HepG2 (cell line): ENCODE results near the gene REPIN1. TPM values are rescaled to one million over a fixed set of nuclear protein-coding genes. Genes with fewer than 3 reads are reported as not detected.

Experiments used
- ARID4A ChIP-seq: sonication (generic); formaldehyde crosslinking; IDR thresholded peaks from 2 replicates; pipeline ENCODE4 v1.5.0; 2020; ENCODE audit warnings: mild to moderate bottlenecking, missing genetic modification reagents, borderline replicate concordance
- ATRX ChIP-seq: sonication (generic); formaldehyde crosslinking; IDR thresholded peaks from 2 replicates; pipeline ENCODE4 v1.4.0; 2020; ENCODE audit warnings: missing genetic modification reagents, borderline replicate concordance
- CCDC6 ChIP-seq: sonication (generic); formaldehyde crosslinking; IDR thresholded peaks from 2 replicates; pipeline ENCODE4 v1.8.1; 2022; ENCODE audit warnings: mild to moderate bottlenecking, missing genetic modification reagents, moderate library complexity
- E2F1 ChIP-seq: sonication (generic); formaldehyde crosslinking; IDR thresholded peaks from 2 replicates; pipeline ENCODE4 v1.5.0; 2020; ENCODE audit warnings: missing genetic modification reagents
- ISL2 ChIP-seq: sonication (generic); formaldehyde crosslinking; IDR thresholded peaks from 2 replicates; pipeline ENCODE4 v1.5.0; 2020; ENCODE audit warnings: missing genetic modification reagents
- KDM2A ChIP-seq: sonication (generic); formaldehyde crosslinking; IDR thresholded peaks from 2 replicates; pipeline ENCODE4 v1.4.0; 2020; ENCODE audit warnings: low read depth, missing genetic modification reagents, borderline replicate concordance
- KLF13 ChIP-seq: sonication (generic); formaldehyde crosslinking; IDR thresholded peaks from 2 replicates; pipeline ENCODE4 v1.4.0; 2020; ENCODE audit warnings: mild to moderate bottlenecking, missing genetic modification reagents
- KLF15 ChIP-seq: sonication (generic); formaldehyde crosslinking; IDR thresholded peaks from 2 replicates; pipeline ENCODE4 v1.8.1; 2023; ENCODE audit warnings: borderline replicate concordance, mild to moderate bottlenecking, inconsistent platforms, missing genetic modification reagents, mixed read lengths
- SOX5 ChIP-seq: IDR thresholded peaks from 2 replicates; pipeline ENCODE4 v1.6.1; 2016; ENCODE audit warnings: borderline replicate concordance
- ZFP36L1 ChIP-seq: sonication (generic); formaldehyde crosslinking; IDR thresholded peaks from 2 replicates; pipeline ENCODE4 v1.8.0; 2022; ENCODE audit warnings: mild to moderate bottlenecking, missing genetic modification reagents, moderate library complexity
- ZNF101 ChIP-seq: sonication (generic); formaldehyde crosslinking; IDR thresholded peaks from 2 replicates; pipeline ENCODE4 v1.4.0; 2020; ENCODE audit warnings: mild to moderate bottlenecking, low read depth, missing genetic modification reagents, borderline replicate concordance
- ZNF225 ChIP-seq: sonication (generic); formaldehyde crosslinking; IDR thresholded peaks from 2 replicates; pipeline ENCODE4 v1.4.0; 2020; ENCODE audit warnings: mild to moderate bottlenecking, missing genetic modification reagents
- ZNF235 ChIP-seq: sonication (generic); formaldehyde crosslinking; IDR thresholded peaks from 2 replicates; pipeline ENCODE4 v1.8.1; 2023; ENCODE audit warnings: mild to moderate bottlenecking, missing genetic modification reagents, borderline replicate concordance
- ZNF383 ChIP-seq: sonication (generic); formaldehyde crosslinking; IDR thresholded peaks from 2 replicates; pipeline ENCODE4 v1.4.0; 2020; ENCODE audit warnings: missing genetic modification reagents, mild to moderate bottlenecking, borderline replicate concordance
- ZNF543 ChIP-seq: sonication (generic); formaldehyde crosslinking; IDR thresholded peaks from 2 replicates; pipeline ENCODE4 v1.4.0; 2020; ENCODE audit warnings: mild to moderate bottlenecking, missing genetic modification reagents
- ZNF609 ChIP-seq: sonication (generic); formaldehyde crosslinking; IDR thresholded peaks from 2 replicates; pipeline ENCODE4 v1.4.0; 2020; ENCODE audit warnings: mild to moderate bottlenecking, missing genetic modification reagents, borderline replicate concordance
- ZNF883 ChIP-seq: sonication (generic); formaldehyde crosslinking; IDR thresholded peaks from 2 replicates; pipeline ENCODE4 v1.5.1; 2020; ENCODE audit warnings: mild to moderate bottlenecking, missing genetic modification reagents; ENCODE audit errors: not compliant biosample characterization
- ZNF891 ChIP-seq: sonication (generic); formaldehyde crosslinking; IDR thresholded peaks from 2 replicates; pipeline ENCODE4 v1.5.0; 2020; ENCODE audit warnings: mild to moderate bottlenecking, missing genetic modification reagents
- polyA plus RNA-seq, 8 experiments: library from polyadenylated mRNA; depleted of rRNA in 3 of 8; stranded (reverse) in 7 of 8; unstranded in 1 of 8; fragments of >200 nt; fragmentation: Illumina TruSeq in 4 of 8; extraction: Trizol in 4 of 8; gene quantifications; 2 replicates each; pipeline versions ENCODE4 v1.2.1 to v1.2.3, GENCODE V29; 2011 to 2016; ENCODE audit warnings: low read depth in 4 of 8, missing spikeins in 1 of 8, mixed read lengths in 1 of 8; ENCODE audit not compliant: insufficient read depth in 1 of 8
- total RNA-seq, 5 experiments: library from RNA; depleted of rRNA; stranded (reverse); fragments of >200 nt; fragmentation: Illumina TruSeq; extraction: Trizol; gene quantifications; 2 replicates each; pipeline ENCODE4 v1.2.3, GENCODE V29; 2016; ENCODE audit warnings: low read depth in 1 of 5

REPIN1 gene
- total and polyA plus RNA-seq, 2 of the 13 experiments (the other 11 are each of a cell fraction or from before 2014, with no cell fraction given) = 69.9 to 108 TPM

- peak; percentile 86 for TF ChIP-seq ARID4A (CRISPR knock-in tag)
- TF ChIP-seq ZNF235 = peak; percentile 83
- no peak for TF ChIP-seq ISL2 (CRISPR knock-in tag)
- TF ChIP-seq ZNF225 (CRISPR knock-in tag) = peak; percentile 14; the same call in 1 of the 2 replicates
- TF ChIP-seq SOX5 (CRISPR knock-in tag) = peak; percentile 25; the same call in 1 of the 2 replicates
- peak; percentile 78 for TF ChIP-seq CCDC6 (CRISPR knock-in tag)
- peak; percentile 59 for TF ChIP-seq KDM2A
- TF ChIP-seq ZFP36L1 (CRISPR knock-in tag) = 0 out of 2 replicates have a peak, but pooled peaks have one; percentile 43
- TF ChIP-seq KLF13 (CRISPR knock-in tag) = no peak
- 0 out of 2 replicates have a peak, but pooled peaks have one; percentile 58 for TF ChIP-seq ZNF101 (CRISPR knock-in tag)
- TF ChIP-seq ATRX (CRISPR knock-in tag) = no peak
- TF ChIP-seq ZNF543 = peak; percentile 80
- peak; percentile 44; the same call in 1 of the 2 replicates for TF ChIP-seq ZNF609 (CRISPR knock-in tag)
- TF ChIP-seq ZNF891 (CRISPR knock-in tag) = 0 out of 2 replicates have a peak, but pooled peaks have one; percentile 39
- TF ChIP-seq KLF15 (CRISPR knock-in tag) = no peak; the same call in 1 of the 2 replicates
- peak; percentile 52 for TF ChIP-seq ZNF883
- no peak for TF ChIP-seq ZNF383 (CRISPR knock-in tag)
- TF ChIP-seq E2F1 = peak; percentile 36; the same call in 1 of the 2 replicates
Observed at GRCh38 chr7:150404805-150405583, 36.4 kb downstream of the REPIN1 start (continued).
